Trophoblast cell (in vitro differentiated cells and primary cell): Measurements from ENCODE around the gene NPHP3.

Experiments
- DNase-seq, 2 donors: peaks; one replicate each; pipeline ENCODE4 v3.0.0-alpha.2; 2016
- H2AFZ ChIP-seq: 2 replicates; pipeline ENCODE4 v1.6.1; 2013; ENCODE audit warnings: low read length, moderate library complexity, mild to moderate bottlenecking; ENCODE audit not compliant: insufficient read depth, poor library complexity
- H2AK5ac ChIP-seq: 2 replicates; pipeline ENCODE4 v1.6.1; 2013; ENCODE audit warnings: mild to moderate bottlenecking, low read length
- H2BK120ac ChIP-seq: 2 replicates; pipeline ENCODE4 v1.6.1; 2013; ENCODE audit warnings: low read length, mild to moderate bottlenecking, moderate library complexity; ENCODE audit not compliant: insufficient read depth, poor library complexity
- H2BK12ac ChIP-seq: 2 replicates; pipeline ENCODE4 v1.6.1; 2013; ENCODE audit warnings: mild to moderate bottlenecking, low read length, moderate library complexity
- H2BK5ac ChIP-seq: 2 replicates; pipeline ENCODE4 v1.6.1; 2013; ENCODE audit warnings: low read length, low read depth, moderate library complexity, mild to moderate bottlenecking; ENCODE audit not compliant: poor library complexity
- H3K14ac ChIP-seq: 2 replicates; pipeline ENCODE4 v1.6.1; 2013; ENCODE audit warnings: mild to moderate bottlenecking, low read length
- H3K18ac ChIP-seq: 2 replicates; pipeline ENCODE4 v1.6.1; 2013; ENCODE audit warnings: mild to moderate bottlenecking, low read length
- H3K23ac ChIP-seq: 2 replicates; pipeline ENCODE4 v1.6.1; 2013; ENCODE audit warnings: low read length
- H3K27ac ChIP-seq: 2 replicates; pipeline ENCODE4 v1.5.1; 2013; ENCODE audit warnings: low read depth, mild to moderate bottlenecking, inconsistent platforms, low read length, moderate library complexity
- H3K27me3 ChIP-seq: 2 replicates; pipeline ENCODE4 v1.6.1; 2013; ENCODE audit warnings: inconsistent platforms, mild to moderate bottlenecking, low read length, moderate library complexity; ENCODE audit not compliant: insufficient read depth
- H3K36me3 ChIP-seq, 2 experiments: 1 replicate in 1 of 2; 2 replicates in 1 of 2; pipeline ENCODE4 v1.6.1; 2013; ENCODE audit warnings: low read length in 2 of 2, mild to moderate bottlenecking in 2 of 2, moderate library complexity in 1 of 2; ENCODE audit not compliant: insufficient read depth in 2 of 2, control insufficient read depth in 1 of 2
- H3K4ac ChIP-seq: 2 replicates; pipeline ENCODE4 v1.6.1; 2013; ENCODE audit warnings: low read depth, mild to moderate bottlenecking, low read length, moderate library complexity
- H3K4me1 ChIP-seq, 2 experiments: 1 replicate in 1 of 2; 2 replicates in 1 of 2; pipeline ENCODE4 v1.6.1; 2013; ENCODE audit warnings: low read length in 2 of 2, mild to moderate bottlenecking in 2 of 2, moderate library complexity in 1 of 2; ENCODE audit not compliant: insufficient read depth in 2 of 2, control insufficient read depth in 1 of 2
- H3K4me2 ChIP-seq: 2 replicates; pipeline ENCODE4 v1.6.1; 2013; ENCODE audit warnings: inconsistent platforms, mild to moderate bottlenecking, low read length, moderate library complexity
- H3K4me3 ChIP-seq: 2 replicates; pipeline ENCODE4 v1.5.1; 2013; ENCODE audit warnings: mild to moderate bottlenecking, low read depth, low read length, inconsistent platforms
- H3K79me1 ChIP-seq: one replicate; pipeline ENCODE4 v1.6.1; 2013; ENCODE audit warnings: low read length
- H3K79me2 ChIP-seq: 2 replicates; pipeline ENCODE4 v1.6.1; 2013; ENCODE audit warnings: low read length, mild to moderate bottlenecking; ENCODE audit not compliant: control insufficient read depth, insufficient read depth, poor library complexity
- H3K9ac ChIP-seq: 2 replicates; pipeline ENCODE4 v1.6.1; 2013; ENCODE audit warnings: mild to moderate bottlenecking, low read length
- H3K9me3 ChIP-seq: 2 replicates; pipeline ENCODE4 v1.6.1; 2013; ENCODE audit warnings: low read depth, mild to moderate bottlenecking, control low read depth, inconsistent platforms, low read length; ENCODE audit not compliant: insufficient read depth
- H4K12ac ChIP-seq: 2 replicates; pipeline ENCODE4 v1.6.1; 2013; ENCODE audit warnings: low read depth, mild to moderate bottlenecking, low read length, moderate library complexity
- H4K8ac ChIP-seq: 2 replicates; pipeline ENCODE4 v1.6.1; 2013; ENCODE audit warnings: low read depth, mild to moderate bottlenecking, low read length, moderate library complexity
- H4K91ac ChIP-seq: one replicate; pipeline ENCODE4 v1.6.1; 2013; ENCODE audit warnings: low read depth, mild to moderate bottlenecking, low read length, moderate library complexity
- WGBS: extraction: QIAGEN DNeasy Blood & Tissue Kit; methylation state at CpG from one replicate; pipeline ENCODE4 v1.1.7; 2013; ENCODE audit warnings: missing lambda C conversion rate; ENCODE audit not compliant: insufficient read length, insufficient coverage; ENCODE audit errors: extremely low coverage; 5-methylcytosine and 5-hydroxymethylcytosine counted together

The NPHP3 gene

GRCh38 chr3:132659000-132659364 lies 63.2 kb downstream of the NPHP3 start:
- H2BK12ac ChIP-seq = no peak overlapping the region
- H3K18ac ChIP-seq = no peak overlapping the region
- H3K27ac ChIP-seq = no peak overlapping the region
- H2AFZ ChIP-seq = no peak overlapping the region
- no peak overlapping the region for H4K8ac ChIP-seq
- DNase-seq = no peak
- H3K36me3 ChIP-seq = no peaks in the 10 kb centered on the region
- no peaks in the 10 kb centered on the region for H3K27me3 ChIP-seq
- H3K79me1 ChIP-seq = peaks cover 8% of the 10 kb centered on the region
- no peak overlapping the region for H2BK5ac ChIP-seq
- H3K23ac ChIP-seq = no peak overlapping the region
- H3K9ac ChIP-seq = no peak overlapping the region
- no peaks in the 10 kb centered on the region for H3K9me3 ChIP-seq
- no CpG with 5 or more reads among the region's 7 CpGs for WGBS
- H4K91ac ChIP-seq = no peak overlapping the region
- H3K4ac ChIP-seq = no peak overlapping the region
- H4K12ac ChIP-seq = no peak overlapping the region
- no peak overlapping the region for H2BK120ac ChIP-seq
- H2AK5ac ChIP-seq = no peak overlapping the region
- no peak overlapping the region for H3K4me3 ChIP-seq
- peaks cover 0 to 2% of the 10 kb centered on the region in 2 experiments for H3K4me1 ChIP-seq
- peaks cover 5% of the 10 kb centered on the region for H3K79me2 ChIP-seq
- no peak overlapping the region for H3K14ac ChIP-seq
- H3K4me2 ChIP-seq = peak overlapping the region; percentile 100

GRCh38 chr3:132657869-132658747 lies 64.1 kb downstream of the NPHP3 start:
- H3K4me2 ChIP-seq = no peak overlapping the region
- H3K79me2 ChIP-seq = peaks cover 5% of the 10 kb centered on the region
- no peak overlapping the region for H4K12ac ChIP-seq
- H3K9me3 ChIP-seq = no peaks in the 10 kb centered on the region
- no CpG with 5 or more reads among the region's 8 CpGs for WGBS
- DNase-seq = peak in 1 of 2 donors; percentile 27
- H3K4me3 ChIP-seq = no peak overlapping the region
- no peak overlapping the region for H2BK5ac ChIP-seq
- no peak overlapping the region for H3K23ac ChIP-seq
- no peak overlapping the region for H2BK120ac ChIP-seq
- H3K79me1 ChIP-seq = peaks cover 8% of the 10 kb centered on the region
- H3K27me3 ChIP-seq = no peaks in the 10 kb centered on the region
- no peak overlapping the region for H3K27ac ChIP-seq
- no peak overlapping the region for H3K14ac ChIP-seq
- no peak overlapping the region for H3K18ac ChIP-seq
- no peak overlapping the region for H4K8ac ChIP-seq
- no peak overlapping the region for H3K9ac ChIP-seq
- no peak overlapping the region for H2AFZ ChIP-seq
- H4K91ac ChIP-seq = no peak overlapping the region
- H2BK12ac ChIP-seq = no peak overlapping the region
- H3K36me3 ChIP-seq = no peaks in the 10 kb centered on the region
- no peak overlapping the region for H2AK5ac ChIP-seq
- peaks cover 0 to 2% of the 10 kb centered on the region in 2 experiments for H3K4me1 ChIP-seq
- no peak overlapping the region for H3K4ac ChIP-seq

GRCh38 chr3:132655471-132655870 lies 66.7 kb downstream of the NPHP3 start:
- no peaks in the 10 kb centered on the region for H3K27me3 ChIP-seq
- H4K12ac ChIP-seq = no peak overlapping the region
- no peak overlapping the region for H2BK120ac ChIP-seq
- no peaks in the 10 kb centered on the region for H3K36me3 ChIP-seq
- H3K23ac ChIP-seq = no peak overlapping the region
- no peak overlapping the region for H3K4me3 ChIP-seq
- no peak overlapping the region for H2BK12ac ChIP-seq
- H3K27ac ChIP-seq = no peak overlapping the region
- peaks cover 0 to 2% of the 10 kb centered on the region in 2 experiments for H3K4me1 ChIP-seq
- H3K14ac ChIP-seq = no peak overlapping the region
- H2BK5ac ChIP-seq = no peak overlapping the region
- no peak overlapping the region for H4K91ac ChIP-seq
- H4K8ac ChIP-seq = no peak overlapping the region
- no peak overlapping the region for H3K4ac ChIP-seq
- no CpG with 5 or more reads among the region's 2 CpGs for WGBS
- H3K9me3 ChIP-seq = no peaks in the 10 kb centered on the region
- H2AK5ac ChIP-seq = no peak overlapping the region
- H3K18ac ChIP-seq = no peak overlapping the region
- no peak overlapping the region for H3K4me2 ChIP-seq
- H2AFZ ChIP-seq = no peak overlapping the region
- no peak for DNase-seq
- H3K79me1 ChIP-seq = peaks cover 7% of the 10 kb centered on the region
- H3K9ac ChIP-seq = no peak overlapping the region
- peaks cover 3% of the 10 kb centered on the region for H3K79me2 ChIP-seq

GRCh38 chr3:132654721-132655120 lies 67.5 kb downstream of the NPHP3 start:
- peaks cover 0 to 2% of the 10 kb centered on the region in 2 experiments for H3K4me1 ChIP-seq
- H3K14ac ChIP-seq = no peak overlapping the region
- no peak overlapping the region for H3K4me2 ChIP-seq
- H3K9me3 ChIP-seq = no peaks in the 10 kb centered on the region
- H3K4ac ChIP-seq = no peak overlapping the region
- peaks cover 3% of the 10 kb centered on the region for H3K79me1 ChIP-seq
- H2AK5ac ChIP-seq = no peak overlapping the region
- no CpG with 5 or more reads among the region's 5 CpGs for WGBS
- peaks cover 0 to 1% of the 10 kb centered on the region in 2 experiments for H3K36me3 ChIP-seq
- no peak overlapping the region for H3K23ac ChIP-seq
- no peak overlapping the region for H2BK12ac ChIP-seq
- H3K27ac ChIP-seq = no peak overlapping the region
- no peak overlapping the region for H4K91ac ChIP-seq
- H3K4me3 ChIP-seq = no peak overlapping the region
- no peak overlapping the region for H3K9ac ChIP-seq
- no peaks in the 10 kb centered on the region for H3K27me3 ChIP-seq
- no peak overlapping the region for H2BK120ac ChIP-seq
- DNase-seq = no peak
- no peak overlapping the region for H3K18ac ChIP-seq
- no peaks in the 10 kb centered on the region for H3K79me2 ChIP-seq
- H4K12ac ChIP-seq = no peak overlapping the region
- H2BK5ac ChIP-seq = no peak overlapping the region
- H4K8ac ChIP-seq = no peak overlapping the region
- H2AFZ ChIP-seq = no peak overlapping the region
